SK-N-SH (cell line): ENCODE measurements around the gene C1QTNF9B. TPM values are rescaled to one million over a fixed set of nuclear protein-coding genes. Genes with fewer than 3 reads are reported as not detected.

Experiments
- CTCF ChIA-PET: fragments of 300-600, 350-600 bp; formaldehyde crosslinking; extraction: SDS; loops from one replicate; lab custom pipeline; 2021; lab: Yijun Ruan, JAX
- POLR2A ChIA-PET: fragments of 350-600 bp; sonication (Branson Sonifier 250); formaldehyde crosslinking; extraction: SDS; loops from one replicate; lab custom pipeline; 2020; ENCODE audit warnings: antibody characterized with exemption, inconsistent platforms; lab: Yijun Ruan, JAX
- DNase-seq: peaks from one replicate; pipeline ENCODE4 v3.0.0; 2012
- H2AFZ ChIP-seq: fragments of 200-600 bp; sonication (generic); 2 replicates; pipeline ENCODE4 v1.8.1; 2016; ENCODE audit warnings: antibody characterized with exemption, mild to moderate bottlenecking, low read depth
- H3F3A ChIP-seq: fragments of 200-600 bp; sonication (generic); replicated peaks from 2 replicates; pipeline ENCODE3; 2016; ENCODE audit warnings: antibody characterized with exemption, mild to moderate bottlenecking; ENCODE audit not compliant: insufficient read depth
- H3K27ac ChIP-seq, 2 experiments: fragments of 200-500 bp in 1 of 2; fragments of 200-600 bp in 1 of 2; sonication (Bioruptor generic) in 1 of 2; sonication (generic), shearing (Covaris generic) in 1 of 2; 2 replicates each; pipeline versions ENCODE4 v1.5.1 to v1.6.1; 2014 to 2016; ENCODE audit warnings: low read depth in 2 of 2, inconsistent platforms in 1 of 2, low read length in 1 of 2, mild to moderate bottlenecking in 1 of 2, mixed read lengths in 1 of 2
- H3K27me3 ChIP-seq: fragments of 200-600 bp; sonication (generic), shearing (Covaris generic); 2 replicates; pipeline ENCODE4 v1.6.1; 2016; ENCODE audit warnings: mixed run types; ENCODE audit not compliant: insufficient read depth
- H3K36me3 ChIP-seq, 2 experiments: fragments of 200-500 bp in 1 of 2; fragments of 200-600 bp in 1 of 2; sonication (Bioruptor generic) in 1 of 2; sonication (generic) in 1 of 2; replicated peaks in 1 of 2; 2 replicates each; pipeline versions ENCODE3 to v1.5.1; 2014 to 2016; ENCODE audit warnings: low read length in 1 of 2, mild to moderate bottlenecking in 1 of 2; ENCODE audit not compliant: insufficient read depth in 2 of 2, control insufficient read depth in 1 of 2
- H3K4me1 ChIP-seq, 2 experiments: fragments of 200-500 bp in 1 of 2; fragments of 200-600 bp in 1 of 2; sonication (Bioruptor generic) in 1 of 2; sonication (generic), shearing (Covaris generic) in 1 of 2; 2 replicates each; pipeline versions ENCODE4 v1.5.1 to v1.6.1; 2014 to 2016; ENCODE audit warnings: low read depth in 1 of 2, low read length in 1 of 2, mixed run types in 1 of 2; ENCODE audit not compliant: insufficient read depth in 2 of 2, control insufficient read depth in 1 of 2
- H3K4me2 ChIP-seq: fragments of 200-600 bp; sonication (generic), shearing (Covaris generic); 2 replicates; pipeline ENCODE4 v1.6.1; 2017; ENCODE audit warnings: mixed run types
- H3K4me3 ChIP-seq, 2 experiments: fragments of 200-500 bp in 1 of 2; fragments of 200-600 bp in 1 of 2; sonication (Bioruptor generic) in 1 of 2; sonication (generic), shearing (Covaris generic) in 1 of 2; 2 replicates each; pipeline versions ENCODE4 v1.5.1 to v1.8.1; 2014 to 2016; ENCODE audit warnings: low read depth in 2 of 2, inconsistent platforms in 1 of 2, low read length in 1 of 2, mild to moderate bottlenecking in 1 of 2, mixed read lengths in 1 of 2, moderate library complexity in 1 of 2
- H3K79me2 ChIP-seq: fragments of 200-600 bp; sonication (generic); 2 replicates; pipeline ENCODE4 v1.8.1; 2017; ENCODE audit warnings: mild to moderate bottlenecking; ENCODE audit not compliant: insufficient read depth
- H3K9ac ChIP-seq: fragments of 200-600 bp; sonication (generic); 2 replicates; pipeline ENCODE4 v1.6.1; 2017; ENCODE audit warnings: mixed run types
- H3K9me2 ChIP-seq: fragments of 200-600 bp; sonication (generic); 2 replicates; pipeline ENCODE4 v1.6.1; 2017; ENCODE audit warnings: mixed run types
- H3K9me3 ChIP-seq: fragments of 200-600 bp; sonication (generic); 2 replicates; pipeline ENCODE4 v1.6.1; 2017; ENCODE audit warnings: mixed run types, mild to moderate bottlenecking, moderate library complexity
- H4K20me1 ChIP-seq: fragments of 200-600 bp; sonication (generic); 2 replicates; pipeline ENCODE4 v1.6.1; 2017; ENCODE audit warnings: mild to moderate bottlenecking, mixed run types; ENCODE audit not compliant: insufficient read depth
- CHD2 ChIP-seq: fragments of 150-350 bp; IDR thresholded peaks from 2 replicates; pipeline ENCODE4 v1.6.1; 2018; ENCODE audit warnings: low read length; ENCODE audit not compliant: partially characterized antibody
- GATA2 ChIP-seq: sonication (generic); formaldehyde crosslinking; IDR thresholded peaks from 2 replicates; pipeline ENCODE4 v1.5.0; 2020; ENCODE audit warnings: mild to moderate bottlenecking, missing genetic modification reagents
- MXI1 ChIP-seq: IDR thresholded peaks from 2 replicates; pipeline ENCODE4 v1.6.1; 2012; ENCODE audit warnings: mild to moderate bottlenecking, low read depth, low read length, improper control_type of control experiment
- NFIC ChIP-seq: IDR thresholded peaks from 2 replicates; pipeline ENCODE4 v1.4.0; 2012; ENCODE audit warnings: borderline replicate concordance
- RCOR1 ChIP-seq: fragments of 150-350 bp; IDR thresholded peaks from 2 replicates; pipeline ENCODE4 v1.6.1; 2017; ENCODE audit warnings: antibody characterized with exemption, low read length
- RXRA ChIP-seq: IDR thresholded peaks from 2 replicates; pipeline ENCODE4 v1.4.0; 2012; ENCODE audit warnings: low read depth, mild to moderate bottlenecking, borderline replicate concordance
- TAF1 ChIP-seq: IDR thresholded peaks from 2 replicates; pipeline ENCODE4 v1.6.1; 2012; ENCODE audit warnings: low read depth, mild to moderate bottlenecking, low read length, moderate library complexity, borderline replicate concordance
- TEAD4 ChIP-seq: IDR thresholded peaks from 2 replicates; pipeline ENCODE4 v1.4.0; 2012; ENCODE audit warnings: mild to moderate bottlenecking, borderline replicate concordance; ENCODE audit not compliant: insufficient read depth
- WGBS: methylation state at CpG from one replicate; pipeline ENCODE4 v1.1.6; 2017; ENCODE audit warnings: low lambda C conversion rate; 5-methylcytosine and 5-hydroxymethylcytosine counted together
- polyA plus RNA-seq, 3 experiments: library from polyadenylated mRNA; depleted of rRNA; stranded (reverse); fragments of >200 nt; gene quantifications; 2 replicates each; pipeline ENCODE4 v1.2.3, GENCODE V29; 2012
- TF ChIP-seq, protein P1 (sequence below): IDR thresholded peaks from 2 replicates; pipeline ENCODE4 v1.6.1; 2012; ENCODE audit warnings: mild to moderate bottlenecking, low read depth, low read length, moderate library complexity
- TF ChIP-seq, protein P2 (sequence below): fragments of 150-350 bp; IDR thresholded peaks from 2 replicates; pipeline ENCODE4 v1.6.1; 2016; ENCODE audit warnings: mild to moderate bottlenecking, low read depth, low read length
- TF ChIP-seq, protein P3 (sequence below): IDR thresholded peaks from 2 replicates; pipeline ENCODE4; 2012
- TF ChIP-seq, protein P4 (sequence below): fragments of 200-600 bp; sonication (generic); IDR thresholded peaks from 2 replicates; pipeline ENCODE4 v1.6.1; 2017; ENCODE audit warnings: antibody characterized with exemption, mild to moderate bottlenecking, moderate library complexity
- TF ChIP-seq, protein P5 (sequence below): IDR thresholded peaks from 2 replicates; pipeline ENCODE4 v1.4.0; 2012; ENCODE audit warnings: low read depth, borderline replicate concordance

C1QTNF9B gene
- polyA plus RNA-seq, 1 of the 3 experiments (the other 2 are of a cell fraction): not detected

DNA sequence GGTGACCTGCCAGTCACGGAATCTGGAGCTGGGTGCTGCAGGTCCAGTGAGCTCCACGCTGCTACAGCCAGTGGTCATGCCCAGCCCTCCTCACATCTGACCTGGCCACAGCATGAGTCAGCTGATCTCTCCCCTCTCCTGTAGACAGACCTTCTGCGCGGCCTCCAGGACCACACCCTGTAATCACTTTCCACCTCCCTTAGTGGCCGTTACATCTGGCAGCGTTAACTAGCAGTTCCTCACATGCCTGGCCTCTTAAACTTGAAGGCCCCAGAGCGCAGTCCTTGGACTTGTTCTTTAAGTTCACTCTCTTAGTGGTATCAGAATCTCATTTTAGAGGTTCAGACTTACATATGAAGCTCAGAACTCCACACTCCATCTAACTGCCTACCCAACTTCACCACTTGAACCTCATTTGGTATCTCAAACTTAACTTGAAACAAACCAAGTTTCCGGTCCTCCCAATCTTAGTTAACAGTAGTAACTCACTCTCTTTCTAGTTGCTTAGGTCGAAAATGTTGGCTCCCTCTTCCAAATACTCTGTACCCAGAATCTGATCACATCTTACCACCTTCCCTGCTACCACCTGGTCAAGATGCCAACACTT lies 30.8 kb downstream of the C1QTNF9B start (continued):
- TF ChIP-seq, protein P1, sequence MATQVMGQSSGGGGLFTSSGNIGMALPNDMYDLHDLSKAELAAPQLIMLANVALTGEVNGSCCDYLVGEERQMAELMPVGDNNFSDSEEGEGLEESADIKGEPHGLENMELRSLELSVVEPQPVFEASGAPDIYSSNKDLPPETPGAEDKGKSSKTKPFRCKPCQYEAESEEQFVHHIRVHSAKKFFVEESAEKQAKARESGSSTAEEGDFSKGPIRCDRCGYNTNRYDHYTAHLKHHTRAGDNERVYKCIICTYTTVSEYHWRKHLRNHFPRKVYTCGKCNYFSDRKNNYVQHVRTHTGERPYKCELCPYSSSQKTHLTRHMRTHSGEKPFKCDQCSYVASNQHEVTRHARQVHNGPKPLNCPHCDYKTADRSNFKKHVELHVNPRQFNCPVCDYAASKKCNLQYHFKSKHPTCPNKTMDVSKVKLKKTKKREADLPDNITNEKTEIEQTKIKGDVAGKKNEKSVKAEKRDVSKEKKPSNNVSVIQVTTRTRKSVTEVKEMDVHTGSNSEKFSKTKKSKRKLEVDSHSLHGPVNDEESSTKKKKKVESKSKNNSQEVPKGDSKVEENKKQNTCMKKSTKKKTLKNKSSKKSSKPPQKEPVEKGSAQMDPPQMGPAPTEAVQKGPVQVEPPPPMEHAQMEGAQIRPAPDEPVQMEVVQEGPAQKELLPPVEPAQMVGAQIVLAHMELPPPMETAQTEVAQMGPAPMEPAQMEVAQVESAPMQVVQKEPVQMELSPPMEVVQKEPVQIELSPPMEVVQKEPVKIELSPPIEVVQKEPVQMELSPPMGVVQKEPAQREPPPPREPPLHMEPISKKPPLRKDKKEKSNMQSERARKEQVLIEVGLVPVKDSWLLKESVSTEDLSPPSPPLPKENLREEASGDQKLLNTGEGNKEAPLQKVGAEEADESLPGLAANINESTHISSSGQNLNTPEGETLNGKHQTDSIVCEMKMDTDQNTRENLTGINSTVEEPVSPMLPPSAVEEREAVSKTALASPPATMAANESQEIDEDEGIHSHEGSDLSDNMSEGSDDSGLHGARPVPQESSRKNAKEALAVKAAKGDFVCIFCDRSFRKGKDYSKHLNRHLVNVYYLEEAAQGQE: no peak
- TF ChIP-seq MXI1: no peak
- TF ChIP-seq TEAD4: no peak
- TF ChIP-seq, protein P2, sequence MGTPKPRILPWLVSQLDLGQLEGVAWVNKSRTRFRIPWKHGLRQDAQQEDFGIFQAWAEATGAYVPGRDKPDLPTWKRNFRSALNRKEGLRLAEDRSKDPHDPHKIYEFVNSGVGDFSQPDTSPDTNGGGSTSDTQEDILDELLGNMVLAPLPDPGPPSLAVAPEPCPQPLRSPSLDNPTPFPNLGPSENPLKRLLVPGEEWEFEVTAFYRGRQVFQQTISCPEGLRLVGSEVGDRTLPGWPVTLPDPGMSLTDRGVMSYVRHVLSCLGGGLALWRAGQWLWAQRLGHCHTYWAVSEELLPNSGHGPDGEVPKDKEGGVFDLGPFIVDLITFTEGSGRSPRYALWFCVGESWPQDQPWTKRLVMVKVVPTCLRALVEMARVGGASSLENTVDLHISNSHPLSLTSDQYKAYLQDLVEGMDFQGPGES: no peak
- no peak for TF ChIP-seq NFIC

DNA sequence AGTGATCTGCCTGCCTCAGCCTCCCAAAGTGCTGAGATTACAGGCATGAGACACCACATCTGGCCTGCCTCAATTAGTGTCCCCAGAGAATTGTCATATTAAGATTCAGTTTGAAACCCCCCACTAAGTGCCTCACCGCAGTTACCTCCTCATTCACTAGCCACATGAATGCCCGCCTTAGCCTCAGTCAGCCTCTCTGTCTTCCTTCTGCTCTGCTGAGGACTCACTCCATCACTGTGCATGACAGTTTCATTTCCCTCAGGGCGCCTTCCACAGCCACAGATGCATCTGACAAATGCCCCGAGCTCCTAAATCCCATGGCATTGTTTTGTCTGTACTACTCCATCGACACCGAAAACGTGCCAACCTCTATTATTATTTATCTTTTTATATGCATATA lies 31.4 kb downstream of the C1QTNF9B start:
- WGBS: 96% methylated on average over 7 of the region's 7 CpGs
- Histone ChIP-seq H3K36me3 (peaks cover 2% of the 10 kb centered on the region in 2 experiments), H3K27me3 (no peaks in the 10 kb centered on the region), H3K27ac (no peak overlapping the region), H3K9ac (no peak overlapping the region), H3K4me3 (no peak overlapping the region), H3K9me3 (no peaks in the 10 kb centered on the region), H3K4me2 (no peak overlapping the region), H2AFZ (no peak overlapping the region), H3K9me2 (no peaks in the 10 kb centered on the region), H4K20me1 (no peaks in the 10 kb centered on the region), H3K79me2 (no peaks in the 10 kb centered on the region), H3F3A (peaks cover 9% of the 10 kb centered on the region), H3K4me1 (peaks cover under 1 to 6% of the 10 kb centered on the region in 2 experiments; a peak in 1 of 4 replicates)
- CTCF ChIA-PET: interaction anchor here (1.6 kb wide), 1 partner anchor 23 kb away, joined by 4 read pairs; the partner anchor contains the start of gene MIPEP
- POLR2A ChIA-PET: no interaction called here
- DNase-seq: no peak
- TF ChIP-seq, protein P3, sequence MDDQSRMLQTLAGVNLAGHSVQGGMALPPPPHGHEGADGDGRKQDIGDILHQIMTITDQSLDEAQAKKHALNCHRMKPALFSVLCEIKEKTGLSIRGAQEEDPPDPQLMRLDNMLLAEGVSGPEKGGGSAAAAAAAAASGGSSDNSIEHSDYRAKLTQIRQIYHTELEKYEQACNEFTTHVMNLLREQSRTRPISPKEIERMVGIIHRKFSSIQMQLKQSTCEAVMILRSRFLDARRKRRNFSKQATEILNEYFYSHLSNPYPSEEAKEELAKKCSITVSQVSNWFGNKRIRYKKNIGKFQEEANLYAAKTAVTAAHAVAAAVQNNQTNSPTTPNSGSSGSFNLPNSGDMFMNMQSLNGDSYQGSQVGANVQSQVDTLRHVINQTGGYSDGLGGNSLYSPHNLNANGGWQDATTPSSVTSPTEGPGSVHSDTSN: no peak
- TF ChIP-seq, protein P4, sequence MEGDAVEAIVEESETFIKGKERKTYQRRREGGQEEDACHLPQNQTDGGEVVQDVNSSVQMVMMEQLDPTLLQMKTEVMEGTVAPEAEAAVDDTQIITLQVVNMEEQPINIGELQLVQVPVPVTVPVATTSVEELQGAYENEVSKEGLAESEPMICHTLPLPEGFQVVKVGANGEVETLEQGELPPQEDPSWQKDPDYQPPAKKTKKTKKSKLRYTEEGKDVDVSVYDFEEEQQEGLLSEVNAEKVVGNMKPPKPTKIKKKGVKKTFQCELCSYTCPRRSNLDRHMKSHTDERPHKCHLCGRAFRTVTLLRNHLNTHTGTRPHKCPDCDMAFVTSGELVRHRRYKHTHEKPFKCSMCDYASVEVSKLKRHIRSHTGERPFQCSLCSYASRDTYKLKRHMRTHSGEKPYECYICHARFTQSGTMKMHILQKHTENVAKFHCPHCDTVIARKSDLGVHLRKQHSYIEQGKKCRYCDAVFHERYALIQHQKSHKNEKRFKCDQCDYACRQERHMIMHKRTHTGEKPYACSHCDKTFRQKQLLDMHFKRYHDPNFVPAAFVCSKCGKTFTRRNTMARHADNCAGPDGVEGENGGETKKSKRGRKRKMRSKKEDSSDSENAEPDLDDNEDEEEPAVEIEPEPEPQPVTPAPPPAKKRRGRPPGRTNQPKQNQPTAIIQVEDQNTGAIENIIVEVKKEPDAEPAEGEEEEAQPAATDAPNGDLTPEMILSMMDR: no peak
- no peak for TF ChIP-seq RCOR1
- no peak for TF ChIP-seq CHD2
- TF ChIP-seq NFIC: no peak
- no peak for TF ChIP-seq TAF1
- TF ChIP-seq GATA2: no peak
- TF ChIP-seq, protein P1: no peak
- TF ChIP-seq RXRA: no peak
- TF ChIP-seq, protein P5, sequence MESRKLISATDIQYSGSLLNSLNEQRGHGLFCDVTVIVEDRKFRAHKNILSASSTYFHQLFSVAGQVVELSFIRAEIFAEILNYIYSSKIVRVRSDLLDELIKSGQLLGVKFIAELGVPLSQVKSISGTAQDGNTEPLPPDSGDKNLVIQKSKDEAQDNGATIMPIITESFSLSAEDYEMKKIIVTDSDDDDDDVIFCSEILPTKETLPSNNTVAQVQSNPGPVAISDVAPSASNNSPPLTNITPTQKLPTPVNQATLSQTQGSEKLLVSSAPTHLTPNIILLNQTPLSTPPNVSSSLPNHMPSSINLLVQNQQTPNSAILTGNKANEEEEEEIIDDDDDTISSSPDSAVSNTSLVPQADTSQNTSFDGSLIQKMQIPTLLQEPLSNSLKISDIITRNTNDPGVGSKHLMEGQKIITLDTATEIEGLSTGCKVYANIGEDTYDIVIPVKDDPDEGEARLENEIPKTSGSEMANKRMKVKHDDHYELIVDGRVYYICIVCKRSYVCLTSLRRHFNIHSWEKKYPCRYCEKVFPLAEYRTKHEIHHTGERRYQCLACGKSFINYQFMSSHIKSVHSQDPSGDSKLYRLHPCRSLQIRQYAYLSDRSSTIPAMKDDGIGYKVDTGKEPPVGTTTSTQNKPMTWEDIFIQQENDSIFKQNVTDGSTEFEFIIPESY: no peak
- TF ChIP-seq, protein P2: no peak
